RWPE1 (cell line): ENCODE measurements around the gene TWF2.

Source experiments
- CTCF ChIA-PET: fragments of 350-600 bp; sonication (Branson Sonifier 250); formaldehyde crosslinking; extraction: SDS; loops from one replicate; lab custom pipeline; 2021; lab: Yijun Ruan, JAX
- POLR2A ChIA-PET: fragments of 400-600 bp; formaldehyde crosslinking; extraction: SDS; loops from one replicate; lab custom pipeline; 2020; ENCODE audit warnings: antibody characterized with exemption; ENCODE audit not compliant: low non-redundant PET; lab: Yijun Ruan, JAX
- DNase-seq: peaks from one replicate; pipeline ENCODE4 v3.0.0; 2012; ENCODE audit warnings: low spot score
- H3K27ac ChIP-seq: fragments of 450-650 bp; 2 replicates; pipeline ENCODE4 v1.5.1; 2017
- CTCF ChIP-seq: fragments of 450-650 bp; conservative IDR thresholded peaks from 2 replicates; pipeline ENCODE4 v1.5.1; 2017; ENCODE audit warnings: low read depth, mild to moderate bottlenecking

TWF2 gene

GRCh38 chr3:52259448-52259847, 20.5 kb upstream of the TWF2 start:
- no peak for TF ChIP-seq CTCF
- no peak overlapping the region for H3K27ac ChIP-seq
- no peak for DNase-seq
- ChIA-PET POLR2A (no interaction called here), CTCF (interaction anchor here (1.0 kb wide), 1 partner anchor 80 kb away, joined by 3 read pairs; no protein-coding TSS in a partner anchor)

- POLR2A ChIA-PET, result no interaction called here
- no peak overlapping the region for H3K27ac ChIP-seq
These were observed 20.1 kb upstream of the TWF2 start for GRCh38 chr3:52259035-52259434.

GRCh38 chr3:52257911-52258310, 19.0 kb upstream of the TWF2 start:
- no peak overlapping the region for H3K27ac ChIP-seq
- DNase-seq, result no peak
- CTCF ChIA-PET, result no interaction called here
- POLR2A ChIA-PET, result no interaction called here
- TF ChIP-seq CTCF, result no peak

More at GRCh38 chr3:52259035-52259434, 20.1 kb upstream of the TWF2 start:
- no peak for DNase-seq
- CTCF ChIA-PET, result interaction anchor here (1.0 kb wide), 1 partner anchor 80 kb away, joined by 3 read pairs; no protein-coding TSS in a partner anchor
- no peak for TF ChIP-seq CTCF

- DNase-seq, result no peak
- CTCF ChIA-PET, result interaction anchor here (0.6 to 0.7 kb wide), 2 partner anchors 26 to 255 kb away, joined by 3 read pairs; no protein-coding TSS in a partner anchor
- no peak overlapping the region for H3K27ac ChIP-seq
- TF ChIP-seq CTCF, result no peak
- POLR2A ChIA-PET, result interaction anchor here (0.6 kb wide), 1 partner anchor 21 kb away, joined by 4 read pairs; no protein-coding TSS in a partner anchor
These were observed 17.7 kb upstream of the TWF2 start for GRCh38 chr3:52256622-52257021.

- TF ChIP-seq CTCF, result no peak
- H3K27ac ChIP-seq, result no peak overlapping the region
- ChIA-PET POLR2A (interaction anchor here (0.6 kb wide), 1 partner anchor 21 kb away, joined by 4 read pairs; no protein-coding TSS in a partner anchor), CTCF (interaction anchor here (0.6 to 0.7 kb wide), 2 partner anchors 25 to 254 kb away, joined by 3 read pairs; no protein-coding TSS in a partner anchor)
- DNase-seq, result no peak
These were observed 17.2 kb upstream of the TWF2 start for GRCh38 chr3:52256159-52256558.

- TF ChIP-seq CTCF, result no peak
- H3K27ac ChIP-seq, result peak overlapping the region; percentile 20
- CTCF ChIA-PET, result no interaction called here
- no peak for DNase-seq
- POLR2A ChIA-PET, result no interaction called here
These were observed 15.7 kb upstream of the TWF2 start for GRCh38 chr3:52254608-52255007.
